Testis (tissue), 2 donors: ENCODE results near the gene PPP6R2.

Experiments used
- POLR2A ChIP-seq: fragments of 450-650 bp; IDR thresholded peaks from one replicate; pipeline ENCODE4 v1.6.1; 2017; ENCODE audit warnings: antibody characterized with exemption, mild to moderate bottlenecking, moderate library complexity
- TF ChIP-seq, protein P1 (sequence below), 3 experiments: fragments of 450-650 bp in 2 of 3; fragments of 200-600 bp in 1 of 3; sonication (generic) in 1 of 3; IDR thresholded peaks; one replicate each; pipeline ENCODE4 v1.5.1; 2016 to 2019; ENCODE audit warnings: antibody characterized with exemption in 3 of 3, mild to moderate bottlenecking in 2 of 3, moderate library complexity in 1 of 3

DNA sequence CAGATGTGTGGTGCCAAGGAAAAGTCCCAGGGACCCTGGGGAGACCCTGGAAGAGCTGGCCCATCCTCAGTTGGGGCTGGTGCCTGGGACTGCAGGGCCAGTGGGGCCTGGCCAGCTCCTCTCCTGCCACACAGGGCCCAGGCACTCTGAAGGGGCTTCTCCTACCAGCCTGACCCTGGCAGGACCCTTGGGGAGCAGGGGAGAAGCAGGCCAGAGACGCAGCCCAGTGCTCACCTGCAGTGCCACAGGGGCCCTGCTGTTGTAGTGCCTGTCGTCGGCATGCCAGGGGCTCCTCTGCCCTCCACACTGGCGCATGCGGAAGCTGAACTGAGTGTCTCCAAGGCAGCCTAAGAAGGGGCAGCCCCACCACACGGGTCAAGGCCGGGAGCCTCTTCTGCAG lies 25.5 kb upstream of the PPP6R2 start:
- TF ChIP-seq, protein P1, sequence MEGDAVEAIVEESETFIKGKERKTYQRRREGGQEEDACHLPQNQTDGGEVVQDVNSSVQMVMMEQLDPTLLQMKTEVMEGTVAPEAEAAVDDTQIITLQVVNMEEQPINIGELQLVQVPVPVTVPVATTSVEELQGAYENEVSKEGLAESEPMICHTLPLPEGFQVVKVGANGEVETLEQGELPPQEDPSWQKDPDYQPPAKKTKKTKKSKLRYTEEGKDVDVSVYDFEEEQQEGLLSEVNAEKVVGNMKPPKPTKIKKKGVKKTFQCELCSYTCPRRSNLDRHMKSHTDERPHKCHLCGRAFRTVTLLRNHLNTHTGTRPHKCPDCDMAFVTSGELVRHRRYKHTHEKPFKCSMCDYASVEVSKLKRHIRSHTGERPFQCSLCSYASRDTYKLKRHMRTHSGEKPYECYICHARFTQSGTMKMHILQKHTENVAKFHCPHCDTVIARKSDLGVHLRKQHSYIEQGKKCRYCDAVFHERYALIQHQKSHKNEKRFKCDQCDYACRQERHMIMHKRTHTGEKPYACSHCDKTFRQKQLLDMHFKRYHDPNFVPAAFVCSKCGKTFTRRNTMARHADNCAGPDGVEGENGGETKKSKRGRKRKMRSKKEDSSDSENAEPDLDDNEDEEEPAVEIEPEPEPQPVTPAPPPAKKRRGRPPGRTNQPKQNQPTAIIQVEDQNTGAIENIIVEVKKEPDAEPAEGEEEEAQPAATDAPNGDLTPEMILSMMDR (IDR thresholded peaks at IDR 0.05), result no peak
- TF ChIP-seq POLR2A, result no peak
